ENCODE measurements around the gene DNAI1.

GRCh38 chr9:34450644-34451043 lies 8.0 kb upstream of the DNAI1 start:
- no peak for TF ChIP-seq CTCF (IDR thresholded peaks at IDR 0.05)
- no peak for TF ChIP-seq POLR2AphosphoS5 (IDR thresholded peaks at IDR 0.05; ENCODE audit: low read depth, low read length)
- TF ChIP-seq TCF7L2 (IDR thresholded peaks at IDR 0.05; ENCODE audit: low read depth, low read length), result no peak
- no peak for TF ChIP-seq REST (IDR thresholded peaks at IDR 0.05; ENCODE audit: insufficient read depth in 1 of 2, low read depth in 2 of 2, low read length in 1 of 2)
